CD4-positive, alpha-beta T cell treated with Interleukin-17A for 4 hours (primary cell): ENCODE results near the gene NUBPL.

ENCODE experiments used
- DNase-seq: peaks from one replicate; pipeline ENCODE4 v3.0.0-alpha.2; 2020; ENCODE audit warnings: mixed read lengths

Gene NUBPL, protein sequence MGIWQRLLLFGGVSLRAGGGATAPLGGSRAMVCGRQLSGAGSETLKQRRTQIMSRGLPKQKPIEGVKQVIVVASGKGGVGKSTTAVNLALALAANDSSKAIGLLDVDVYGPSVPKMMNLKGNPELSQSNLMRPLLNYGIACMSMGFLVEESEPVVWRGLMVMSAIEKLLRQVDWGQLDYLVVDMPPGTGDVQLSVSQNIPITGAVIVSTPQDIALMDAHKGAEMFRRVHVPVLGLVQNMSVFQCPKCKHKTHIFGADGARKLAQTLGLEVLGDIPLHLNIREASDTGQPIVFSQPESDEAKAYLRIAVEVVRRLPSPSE

DNA sequence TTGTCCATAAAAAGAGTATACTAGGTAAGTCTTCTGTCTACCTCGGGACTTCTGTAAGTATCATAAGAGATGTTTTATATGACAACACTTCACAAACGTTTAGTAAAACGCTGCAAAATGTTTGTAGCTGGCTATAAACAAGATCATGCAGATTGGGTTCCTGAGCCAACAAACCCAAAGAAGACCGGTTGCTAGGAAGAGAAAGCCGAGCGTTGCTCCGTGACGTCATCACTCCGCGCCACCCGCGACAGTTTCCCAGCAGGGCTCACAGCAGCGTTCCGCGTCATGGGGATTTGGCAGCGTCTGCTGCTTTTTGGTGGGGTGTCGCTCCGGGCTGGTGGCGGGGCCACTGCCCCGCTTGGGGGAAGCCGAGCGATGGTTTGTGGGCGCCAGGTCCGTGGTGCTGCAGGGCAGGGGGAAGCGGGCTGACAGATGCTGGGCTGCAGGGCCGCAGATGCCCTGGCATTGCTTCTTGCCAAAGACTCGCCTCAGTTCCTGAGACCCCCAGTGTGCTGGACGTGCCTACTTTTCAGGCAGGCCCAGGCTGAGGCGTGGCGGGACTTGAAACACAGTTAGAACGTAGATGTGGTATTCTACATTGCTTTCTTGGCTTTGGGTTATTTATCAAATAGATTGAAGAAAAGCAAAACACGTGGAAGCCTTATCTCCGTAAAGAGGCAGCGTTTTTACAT is at the start of gene NUBPL:
Gene NUBPL, plus strand, starts transcription at position 250 of the 692 bp plus-strand sequence. Its CDS starts 36 bp downstream, at position 286.
- peak; percentile 97 for DNase-seq

DNA sequence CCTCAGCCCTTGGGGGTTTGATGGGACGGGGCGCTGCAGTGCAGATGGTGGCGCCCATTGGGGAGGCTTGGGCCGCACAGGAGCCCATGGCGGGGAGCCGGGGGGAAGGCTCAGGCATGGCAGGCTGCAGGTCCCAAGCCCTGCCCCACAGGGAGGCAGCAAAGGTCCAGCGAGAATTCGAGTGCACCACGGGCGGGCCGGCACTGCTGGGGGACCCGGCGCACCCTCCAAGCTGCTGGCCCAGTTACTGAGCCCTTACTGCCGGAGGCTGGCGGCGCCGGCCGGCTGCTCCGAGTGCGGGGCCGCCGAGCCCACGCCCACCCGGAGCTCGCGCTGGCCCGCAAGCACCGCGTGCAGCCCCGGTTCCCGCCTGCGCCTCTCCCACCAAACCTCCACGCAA is 34.1 kb upstream of the NUBPL start:
- no peak for DNase-seq

DNA sequence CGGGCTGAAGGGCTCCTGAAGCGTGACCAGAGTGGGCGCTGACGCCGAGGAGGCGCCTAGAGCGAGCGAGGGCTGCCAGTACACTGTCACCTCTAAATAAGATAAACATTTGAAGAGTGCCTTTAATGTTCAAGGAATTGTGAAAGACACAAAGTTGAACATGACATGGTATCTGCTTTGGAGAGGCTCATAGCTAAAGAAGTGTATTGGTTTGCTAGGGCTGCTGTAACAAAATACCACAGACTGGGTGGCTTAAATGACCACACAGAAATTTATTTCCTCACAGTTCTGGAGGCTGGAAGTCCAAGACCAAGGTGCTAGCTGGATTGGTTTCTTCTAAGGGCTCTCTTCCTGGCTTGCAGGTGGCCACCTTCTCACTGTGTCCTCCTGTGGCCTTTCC is 33.7 kb upstream of the NUBPL start:
- no peak for DNase-seq

DNA sequence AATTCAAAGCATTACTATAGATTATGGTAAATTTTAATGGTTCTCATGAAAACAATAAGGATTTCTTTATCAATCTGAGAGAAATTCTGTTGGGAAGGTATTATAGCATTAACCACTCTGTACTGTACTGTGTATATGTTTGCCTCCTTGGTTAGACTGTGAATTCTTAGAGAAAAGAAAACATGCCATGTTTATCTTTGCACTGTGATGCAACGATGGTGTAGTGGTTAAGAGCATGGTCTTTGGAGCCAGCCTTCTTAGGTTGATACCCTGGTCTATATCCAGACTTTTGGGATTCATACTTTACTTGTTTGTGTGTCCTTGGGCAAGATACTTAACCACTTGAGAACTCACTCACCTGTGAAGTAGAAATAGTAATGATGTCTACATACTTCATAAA is 32.2 kb upstream of the NUBPL start:
- DNase-seq, result no peak

DNA sequence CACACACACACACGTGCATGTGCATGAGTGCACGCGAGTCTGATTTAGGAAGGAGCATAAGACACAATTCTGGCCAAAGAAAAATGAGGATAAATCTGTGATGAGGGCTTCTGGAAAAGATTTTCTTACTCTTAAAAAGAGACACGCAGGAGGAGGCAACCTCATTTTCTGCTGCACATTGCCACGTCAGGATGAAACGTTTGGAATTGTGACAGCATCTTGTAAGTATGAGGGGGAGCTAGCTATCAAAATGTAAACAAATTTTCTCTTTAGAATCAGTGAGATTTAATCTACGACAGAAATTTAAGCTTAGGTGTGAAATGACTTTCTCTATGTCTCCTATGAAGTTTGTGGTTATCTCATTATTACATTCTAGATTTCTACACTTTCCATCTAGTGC is 31.1 kb upstream of the NUBPL start:
- no peak for DNase-seq

DNA sequence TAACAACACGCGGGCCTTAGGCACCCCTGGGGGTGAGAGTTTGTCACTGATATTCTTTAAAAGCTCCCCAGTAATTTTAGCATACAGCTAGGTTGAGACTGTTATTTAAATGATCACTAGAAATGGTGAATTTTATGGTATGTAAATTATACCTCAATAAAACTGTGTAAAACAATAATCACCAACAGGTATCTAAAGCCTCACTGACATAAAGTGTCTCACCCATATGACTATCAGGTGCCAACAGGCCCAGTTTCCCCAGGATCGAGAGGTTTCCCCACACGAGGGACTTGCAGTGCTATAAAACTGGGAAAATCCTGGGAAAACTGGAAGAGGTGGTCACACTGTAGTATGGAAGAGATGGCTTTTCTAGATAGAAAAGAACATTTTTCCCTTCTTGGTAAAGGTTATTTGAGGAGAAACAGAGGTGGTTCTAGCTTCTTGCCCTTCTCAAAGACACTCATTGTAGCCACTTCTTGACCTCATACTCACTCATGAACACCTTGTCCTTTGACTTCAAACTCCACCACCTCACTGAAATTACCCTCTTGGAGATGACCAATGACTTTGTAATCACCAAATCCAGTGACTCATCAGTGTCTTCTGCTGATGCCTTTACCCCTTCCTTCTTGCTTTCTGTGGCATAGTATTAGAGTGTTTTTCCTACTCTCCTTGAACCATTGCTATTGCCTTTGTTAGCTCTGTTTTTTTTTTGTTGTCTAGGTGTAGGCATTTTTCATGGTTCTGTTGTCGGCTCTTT is 24.8 kb upstream of the NUBPL start:
- no peak for DNase-seq

DNA sequence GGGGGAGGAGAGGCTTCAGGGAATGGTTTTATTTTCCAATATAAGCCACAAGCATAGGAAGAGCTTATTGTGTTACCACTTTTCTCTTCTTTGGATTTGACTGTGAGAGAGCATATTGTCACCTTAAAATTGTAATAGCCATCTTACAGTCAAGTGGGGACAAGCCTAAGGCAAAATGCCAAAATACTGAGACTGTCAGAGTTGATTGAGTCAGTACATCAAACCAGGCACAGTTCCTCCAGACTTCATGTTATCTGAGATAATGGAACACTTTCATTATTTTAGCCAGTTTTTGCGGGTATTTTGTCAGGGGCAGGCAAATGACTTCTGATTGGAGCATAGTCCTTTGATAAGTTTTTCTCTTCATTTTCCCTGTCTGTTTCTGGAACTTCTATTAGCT is 19.5 kb upstream of the NUBPL start:
- no peak for DNase-seq

DNA sequence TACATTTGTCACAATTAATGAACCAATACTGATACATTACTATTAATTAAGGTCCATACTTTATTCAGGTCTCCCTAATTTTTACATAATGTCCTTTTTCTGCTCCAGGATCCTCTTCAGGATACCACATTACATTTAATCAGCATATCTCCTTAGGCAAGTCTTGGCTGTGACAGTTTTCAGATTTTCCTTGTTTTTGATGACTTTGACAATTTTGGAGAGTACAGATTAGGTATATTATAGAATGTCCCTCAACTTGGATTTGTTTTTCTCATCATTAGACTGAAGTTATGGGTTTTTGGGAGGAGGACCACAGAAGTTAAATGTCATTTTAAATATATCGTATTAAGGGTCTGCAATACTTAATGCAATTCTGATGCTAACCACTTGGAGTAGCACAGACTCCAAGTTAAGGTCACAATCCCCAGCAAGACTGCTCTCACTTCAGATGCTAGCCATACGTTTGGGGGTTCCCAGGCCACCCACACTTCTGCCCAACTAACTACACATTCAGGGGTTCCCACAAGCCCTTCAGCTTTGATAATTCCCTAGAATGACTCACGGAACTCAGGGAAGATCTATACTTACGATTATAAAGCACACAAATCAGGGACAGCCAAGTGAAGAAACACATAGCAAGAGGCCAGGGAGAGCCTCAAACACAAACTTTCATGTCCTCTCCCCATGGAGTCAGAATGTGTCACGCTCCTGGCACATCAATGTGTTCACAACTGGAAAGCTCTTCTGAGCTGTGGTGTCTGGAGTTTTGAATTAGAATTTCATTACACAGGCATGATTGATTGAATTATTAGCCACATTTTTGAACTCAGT is 17.0 kb upstream of the NUBPL start:
- no peak for DNase-seq

DNA sequence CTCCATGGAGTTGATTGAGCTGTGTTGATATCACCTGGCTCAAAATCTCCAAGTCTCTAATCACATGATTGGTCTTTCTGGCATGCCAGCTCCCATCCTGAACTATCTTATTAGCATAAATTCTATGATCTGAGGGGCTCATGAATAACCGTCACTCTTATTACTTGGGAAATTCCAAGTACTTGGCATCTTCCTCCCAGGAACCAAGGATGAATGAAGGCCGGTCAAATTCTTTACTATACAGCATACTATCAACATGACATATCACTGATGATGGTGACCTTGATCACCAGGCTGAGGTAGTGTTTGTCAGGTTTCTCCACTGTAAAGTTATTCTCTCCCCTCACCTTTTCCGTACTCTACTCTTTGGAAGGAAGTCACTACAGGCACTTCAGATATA is 16.4 kb upstream of the NUBPL start:
- DNase-seq, result no peak

DNA sequence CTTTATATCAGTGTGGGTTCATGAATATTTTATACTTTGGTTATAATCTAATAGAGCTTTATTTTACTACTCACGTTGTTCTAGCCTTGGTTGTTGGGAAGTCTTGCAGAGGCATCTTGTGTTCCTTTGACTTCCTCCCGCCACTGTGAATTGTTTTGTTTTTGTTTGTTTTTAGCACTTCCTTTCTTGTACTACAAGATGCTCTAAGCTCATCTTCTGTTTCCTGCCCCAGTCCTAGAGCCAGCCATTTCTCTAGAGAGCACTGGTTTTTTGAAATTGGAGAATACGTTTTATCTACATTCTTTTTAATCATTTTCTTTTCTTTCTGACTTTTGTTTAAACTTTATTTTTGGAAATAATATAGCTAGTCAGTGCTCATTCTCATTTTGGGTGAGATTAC is 15.9 kb upstream of the NUBPL start:
- DNase-seq, result no peak

DNA sequence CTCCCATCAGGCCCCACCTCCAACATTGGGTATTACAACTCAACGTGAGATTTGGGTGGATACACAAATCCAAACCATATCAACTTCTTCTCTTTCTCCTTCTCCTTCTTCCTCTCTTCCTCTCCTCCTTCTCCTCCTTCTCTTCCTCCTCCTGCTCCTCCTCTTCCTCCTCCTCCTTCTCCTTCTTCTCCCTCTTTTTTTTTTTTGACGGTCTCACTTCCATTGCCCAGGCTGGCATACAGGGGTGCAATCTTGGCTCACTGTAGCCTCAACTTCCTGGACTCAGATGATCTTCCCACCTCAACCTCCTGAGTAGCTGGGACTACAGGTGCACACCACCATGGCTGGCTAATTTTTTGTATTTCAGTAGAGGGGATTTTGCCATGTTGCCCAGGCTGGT is 11.4 kb upstream of the NUBPL start:
- DNase-seq, result no peak

DNA sequence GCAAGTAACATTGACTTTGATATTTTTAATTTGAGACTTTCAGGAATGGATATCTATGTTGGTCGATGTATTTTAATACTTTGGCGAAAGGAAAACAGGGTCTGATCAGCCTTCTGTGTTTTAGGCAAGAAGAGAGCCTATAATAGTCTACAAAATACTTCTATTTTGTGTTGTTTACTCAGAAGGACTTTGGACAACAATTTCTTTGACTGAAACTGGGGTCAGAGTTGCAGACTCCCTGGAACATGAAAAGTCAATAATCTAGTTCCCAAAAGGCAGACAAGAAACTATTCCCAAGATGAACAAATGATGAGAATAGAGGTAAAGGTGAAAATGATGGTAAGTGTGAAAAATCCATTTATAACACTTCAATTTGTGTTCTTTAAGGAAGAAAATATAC is 10.6 kb upstream of the NUBPL start:
- no peak for DNase-seq

DNA sequence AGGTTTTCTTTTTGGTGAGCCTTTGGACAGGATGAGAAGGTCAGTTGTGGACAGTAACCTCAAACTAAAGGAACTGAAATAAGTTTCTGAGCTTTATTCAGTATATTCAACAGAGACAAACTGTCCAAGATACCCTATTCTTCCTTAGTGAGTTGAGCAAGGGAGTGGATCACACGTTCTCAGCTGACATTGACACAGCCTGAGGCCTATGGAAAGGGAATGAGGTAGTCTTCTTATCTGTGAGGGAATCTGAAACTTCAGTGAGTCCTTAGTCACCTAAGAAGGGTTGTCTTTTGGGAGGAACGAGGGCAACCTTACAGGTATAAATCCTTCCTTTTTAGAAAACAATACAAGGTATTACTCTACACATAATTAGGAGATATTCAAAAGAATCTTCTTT is 5.0 kb upstream of the NUBPL start:
- DNase-seq, result no peak

DNA sequence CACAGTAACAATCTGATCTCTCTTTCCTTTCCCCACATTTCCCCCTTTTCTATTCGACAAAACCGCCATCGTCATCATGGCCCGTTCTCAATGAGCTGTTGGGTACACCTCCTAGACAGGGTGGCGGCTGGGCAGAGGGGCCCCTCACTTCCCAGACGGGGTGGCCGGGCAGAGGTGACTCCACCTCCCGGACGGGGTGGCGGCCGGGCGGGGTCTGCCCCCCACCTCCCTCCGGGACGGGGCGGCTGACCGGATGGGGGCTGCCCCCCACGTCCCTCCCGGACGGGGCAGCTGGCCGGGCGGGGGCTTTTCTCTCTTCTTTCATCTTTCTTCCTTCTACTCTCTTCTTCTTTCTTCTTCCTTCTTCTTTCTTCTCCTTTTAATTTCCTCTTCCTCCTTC is 1.3 kb upstream of the NUBPL start:
- no peak for DNase-seq

DNA sequence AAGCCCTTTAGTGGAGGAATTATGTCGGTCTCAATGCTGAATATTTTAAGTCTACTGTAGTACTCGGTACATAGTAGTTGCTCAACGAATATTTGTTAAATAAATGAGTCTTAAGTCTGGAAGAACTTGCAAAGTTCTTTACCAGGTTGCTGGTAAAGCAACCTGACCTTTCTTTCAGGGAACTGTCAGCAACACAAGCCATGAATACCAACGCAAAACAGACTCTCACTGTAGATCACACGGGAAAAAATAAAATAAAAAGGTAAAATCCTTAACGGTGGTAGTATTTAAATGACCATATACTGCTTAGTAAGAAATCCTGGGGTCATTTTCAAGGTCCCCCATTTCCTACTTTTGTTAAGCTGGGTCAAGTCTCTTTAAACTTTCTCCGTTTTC is 447 bp upstream of the NUBPL start:
- DNase-seq, result no peak

DNA sequence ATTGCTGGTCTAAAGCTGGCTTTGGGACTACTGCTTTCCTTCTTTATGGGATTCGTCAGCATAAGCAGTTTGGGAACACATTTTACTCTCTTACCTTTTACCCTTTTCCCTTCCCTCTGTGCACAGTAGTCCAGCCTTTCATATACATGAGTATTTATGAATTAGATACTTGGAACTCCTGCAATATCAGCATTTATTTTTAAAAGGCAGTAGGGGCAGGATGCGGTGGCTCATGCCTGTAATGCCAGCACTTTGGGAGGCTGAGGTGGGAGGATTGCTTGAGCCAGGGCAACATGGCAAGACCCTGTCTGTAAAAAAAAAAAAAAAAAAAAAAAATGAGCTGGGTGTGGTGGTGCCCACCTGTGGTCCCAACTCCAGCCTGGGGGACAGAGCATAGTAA is 3.0 kb downstream of the NUBPL start:
- no peak for DNase-seq

DNA sequence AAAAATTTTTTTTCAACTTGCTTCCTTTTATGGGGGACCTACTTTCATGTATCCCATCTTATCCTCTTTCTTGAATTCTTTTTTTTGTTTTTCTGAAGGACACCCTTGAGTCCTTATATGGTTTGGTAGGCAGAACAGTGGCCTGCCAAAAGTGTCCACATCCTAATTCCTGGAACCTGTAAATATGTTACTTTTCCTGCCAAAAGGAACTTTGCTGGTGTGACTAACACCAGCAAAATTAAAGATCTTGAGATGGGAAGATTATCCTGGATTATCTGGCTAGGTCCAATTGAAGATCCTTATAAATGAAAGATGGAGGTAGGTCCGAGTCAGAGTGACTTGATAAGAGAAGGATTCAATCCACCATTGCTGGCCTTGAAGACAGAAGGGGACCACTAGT is 5.3 kb downstream of the NUBPL start:
- DNase-seq, result no peak

DNA sequence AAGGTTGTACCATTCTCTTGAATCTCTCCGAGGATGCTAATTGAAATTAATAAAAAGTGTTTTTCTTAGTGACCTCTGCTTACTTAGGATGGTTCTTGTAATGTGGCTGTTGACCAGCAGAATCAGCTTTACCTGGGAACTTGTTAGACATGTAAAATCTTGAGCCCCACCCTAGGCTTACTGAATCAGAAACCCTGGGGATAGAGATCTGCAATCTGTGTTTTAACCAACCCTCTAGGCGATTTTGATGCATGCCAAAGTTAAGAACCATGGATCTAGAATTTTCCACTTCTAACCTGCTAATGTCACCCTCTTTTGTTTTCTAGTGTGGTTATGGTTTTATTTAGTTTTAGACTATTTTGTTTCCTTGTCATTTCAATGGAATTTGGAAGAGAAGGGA is 6.5 kb downstream of the NUBPL start:
- DNase-seq, result no peak

DNA sequence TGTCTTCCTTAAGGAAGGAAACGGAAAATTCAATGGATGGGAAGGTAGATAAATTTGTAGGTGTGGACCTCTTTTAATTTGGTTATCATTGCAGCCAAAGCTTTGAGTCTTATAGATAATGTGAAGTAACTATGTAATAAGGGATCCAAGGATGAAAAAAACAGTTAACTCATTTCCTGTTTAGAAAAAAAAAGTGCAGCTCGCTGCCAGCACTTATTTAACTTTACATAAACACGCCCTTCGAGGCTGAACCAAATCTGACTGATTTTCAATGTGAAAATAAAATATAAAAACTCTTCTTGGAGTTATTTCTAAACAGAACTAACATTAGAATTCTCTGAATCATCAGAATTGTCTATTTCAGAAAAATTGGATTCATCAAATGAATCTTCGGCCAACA is 7.0 kb downstream of the NUBPL start:
- no peak for DNase-seq

DNA sequence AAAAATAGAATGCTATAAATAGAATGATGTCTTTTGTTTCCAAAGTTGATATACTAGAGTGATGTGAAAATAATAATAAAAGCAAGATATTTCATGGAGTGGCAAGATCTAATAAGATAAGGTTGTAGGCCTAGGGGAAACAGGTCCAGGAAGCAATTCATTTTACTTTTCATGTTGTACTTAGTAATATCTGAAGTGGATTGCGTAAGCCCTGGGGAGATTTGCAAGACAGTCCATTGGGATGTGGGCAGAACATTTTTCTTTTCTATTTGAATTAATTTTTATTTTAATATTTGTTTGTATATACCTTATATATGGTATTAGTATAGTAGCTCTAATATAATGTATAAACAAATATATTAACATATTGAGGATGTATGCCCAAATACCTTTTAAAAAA is 7.5 kb downstream of the NUBPL start:
- no peak for DNase-seq

DNA sequence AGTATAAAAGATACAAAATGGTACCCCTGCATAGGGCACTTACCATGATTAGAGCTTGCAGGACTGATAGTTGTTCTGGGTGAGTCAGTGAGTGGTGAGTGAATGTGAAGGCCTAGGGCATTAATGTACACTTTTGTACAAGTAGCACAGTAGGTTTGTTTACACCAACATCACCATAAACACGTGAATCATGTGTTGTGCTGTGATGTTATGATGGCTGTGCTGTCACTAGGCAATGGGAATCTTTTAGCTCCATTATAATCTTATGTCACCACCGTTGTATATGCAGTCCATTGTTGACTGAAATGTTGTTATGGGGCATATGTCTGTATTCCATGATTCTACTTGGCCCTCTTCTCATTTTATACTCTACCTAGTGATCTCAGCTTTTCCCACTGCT is 11.8 kb downstream of the NUBPL start:
- DNase-seq, result no peak

DNA sequence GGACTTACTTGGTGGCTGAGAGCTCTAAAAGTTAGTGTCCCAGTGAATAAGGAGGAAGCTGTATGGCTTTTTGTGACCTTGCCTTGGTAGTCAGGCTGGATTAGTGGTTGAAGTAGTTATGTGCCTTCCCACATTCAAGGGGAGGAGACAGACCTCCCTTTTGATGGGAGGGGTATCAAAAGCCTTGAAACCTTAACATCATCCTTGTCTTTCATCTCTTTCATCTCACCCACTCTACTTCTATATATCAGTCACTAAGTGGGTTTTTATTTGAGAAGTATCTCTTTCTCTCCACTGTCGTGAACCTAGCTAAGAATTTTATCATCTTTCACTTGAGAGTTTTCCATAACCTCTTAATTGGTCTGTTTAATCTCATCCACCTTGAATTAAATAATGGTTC is 15.7 kb downstream of the NUBPL start:
- no peak for DNase-seq

DNA sequence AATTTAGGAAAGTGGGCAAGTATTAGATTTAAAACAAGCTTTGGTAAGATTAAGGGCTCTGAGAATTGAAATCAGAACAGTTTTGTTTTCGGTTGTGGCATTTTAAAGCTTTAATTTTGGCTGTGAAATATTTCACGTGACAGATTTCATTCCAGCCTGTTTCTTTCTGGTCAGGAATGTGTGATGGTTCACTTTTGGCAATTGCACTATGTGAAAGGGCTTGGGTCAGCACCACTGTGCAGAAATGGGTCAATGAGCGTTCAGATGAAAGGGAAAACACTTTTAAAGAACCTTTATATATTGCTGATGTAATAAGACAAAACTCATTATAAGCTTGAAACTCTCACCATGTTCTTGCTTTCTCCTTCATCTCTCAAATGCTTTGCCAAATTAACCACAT is 17.1 kb downstream of the NUBPL start:
- DNase-seq, result no peak
